Sigmoid colon (tissue), 3 donors: ENCODE data around the gene BRSK2.

Experiments
- CTCF ChIP-seq, 4 experiments: fragments of 450-650 bp in 3 of 4; fragments of 200-600 bp in 1 of 4; IDR thresholded peaks; one replicate each; pipeline ENCODE4 v1.5.1; 2016 to 2019; ENCODE audit warnings: antibody characterized with exemption in 4 of 4, mild to moderate bottlenecking in 3 of 4, moderate library complexity in 2 of 4
- POLR2A ChIP-seq, 2 donors: fragments of 450-650 bp; IDR thresholded peaks; one replicate each; pipeline ENCODE4 v1.6.1; 2016; ENCODE audit warnings: antibody characterized with exemption in 2 of 2, mild to moderate bottlenecking in 2 of 2, moderate library complexity in 2 of 2

- no peak for TF ChIP-seq POLR2A (IDR thresholded peaks at IDR 0.05)
- TF ChIP-seq CTCF (IDR thresholded peaks at IDR 0.05): no peak
Observed at GRCh38 chr11:1422981-1423380, 33.2 kb downstream of the BRSK2 start.
